HepG2 (cell line): Measurements from ENCODE around the gene ELF1. TPM values are rescaled to one million over a fixed set of nuclear protein-coding genes. Genes with fewer than 3 reads are reported as not detected.

Experiments
- AHDC1 ChIP-seq: sonication (generic); formaldehyde crosslinking; IDR thresholded peaks from 2 replicates; pipeline ENCODE4 v1.5.1; 2020; ENCODE audit warnings: mild to moderate bottlenecking, missing genetic modification reagents, borderline replicate concordance
- HDAC2 ChIP-seq: sonication (generic); formaldehyde crosslinking; IDR thresholded peaks from 2 replicates; pipeline ENCODE4 v1.4.0; 2020; ENCODE audit warnings: missing genetic modification reagents
- HNRNPL ChIP-seq: fragments of 200-400 bp; formaldehyde crosslinking; IDR thresholded peaks from 2 replicates; pipeline ENCODE4 v1.6.1; 2017; ENCODE audit warnings: mild to moderate bottlenecking, low read depth, low read length
- KDM3A ChIP-seq: IDR thresholded peaks from 2 replicates; pipeline ENCODE4 v1.6.1; 2018; ENCODE audit warnings: low read depth, missing compliant biosample characterization
- NCOA2 ChIP-seq: sonication (generic); formaldehyde crosslinking; IDR thresholded peaks from 2 replicates; pipeline ENCODE4 v1.8.0; 2022; ENCODE audit warnings: inconsistent platforms
- RFX3 ChIP-seq: IDR thresholded peaks from 2 replicates; pipeline ENCODE4 v1.6.1; 2016; ENCODE audit warnings: missing biosample characterization, missing genetic modification reagents
- SOX6 ChIP-seq, 2 experiments: fragments of 450-650 bp in 1 of 2; sonication (generic) in 1 of 2; formaldehyde crosslinking in 1 of 2; IDR thresholded peaks; 2 replicates each; pipeline versions ENCODE4 v1.4.0 to v1.6.1; 2017 to 2020; ENCODE audit warnings: antibody characterized with exemption in 1 of 2, mild to moderate bottlenecking in 1 of 2, missing genetic modification reagents in 1 of 2
- SYNCRIP ChIP-seq: fragments of 200-400 bp; formaldehyde crosslinking; IDR thresholded peaks from 2 replicates; pipeline ENCODE4 v1.6.1; 2018; ENCODE audit warnings: mild to moderate bottlenecking, low read depth, low read length; ENCODE audit not compliant: insufficient read depth
- TARDBP ChIP-seq: sonication (generic); formaldehyde crosslinking; IDR thresholded peaks from 2 replicates; pipeline ENCODE4 v1.8.0; 2022; ENCODE audit warnings: mild to moderate bottlenecking, missing genetic modification reagents
- TFAP4 ChIP-seq: sonication (generic); IDR thresholded peaks from 2 replicates; pipeline ENCODE4 v1.6.1; 2016; ENCODE audit warnings: low read depth, borderline replicate concordance
- TSC22D2 ChIP-seq: sonication (generic); formaldehyde crosslinking; IDR thresholded peaks from 2 replicates; pipeline ENCODE4 v1.5.1; 2020; ENCODE audit warnings: missing genetic modification reagents, mild to moderate bottlenecking, borderline replicate concordance
- ZBTB10 ChIP-seq: sonication (generic); formaldehyde crosslinking; IDR thresholded peaks from 2 replicates; pipeline ENCODE4 v1.4.0; 2020; ENCODE audit warnings: missing genetic modification reagents, borderline replicate concordance
- ZNF724P ChIP-seq: sonication (generic); formaldehyde crosslinking; IDR thresholded peaks from 2 replicates; pipeline ENCODE4 v1.8.0; 2022; ENCODE audit warnings: missing genetic modification reagents, borderline replicate concordance
- ZNF780A ChIP-seq: sonication (generic); formaldehyde crosslinking; IDR thresholded peaks from 2 replicates; pipeline ENCODE4 v1.8.0; 2022; ENCODE audit warnings: mild to moderate bottlenecking, missing genetic modification reagents, moderate library complexity
- polyA plus RNA-seq, 8 experiments: library from polyadenylated mRNA; depleted of rRNA in 3 of 8; stranded (reverse) in 7 of 8; unstranded in 1 of 8; fragments of >200 nt; fragmentation: Illumina TruSeq in 4 of 8; extraction: Trizol in 4 of 8; gene quantifications; 2 replicates each; pipeline versions ENCODE4 v1.2.1 to v1.2.3, GENCODE V29; 2011 to 2016; ENCODE audit warnings: low read depth in 4 of 8, missing spikeins in 1 of 8, mixed read lengths in 1 of 8; ENCODE audit not compliant: insufficient read depth in 1 of 8
- total RNA-seq, 5 experiments: library from RNA; depleted of rRNA; stranded (reverse); fragments of >200 nt; fragmentation: Illumina TruSeq; extraction: Trizol; gene quantifications; 2 replicates each; pipeline ENCODE4 v1.2.3, GENCODE V29; 2016; ENCODE audit warnings: low read depth in 1 of 5

The ELF1 gene
- total and polyA plus RNA-seq, 2 of the 13 experiments (the other 11 are each of a cell fraction or from before 2014, with no cell fraction given), result 24.6 to 71.5 TPM

- no peak for TF ChIP-seq ZNF724P (CRISPR knock-in tag)
- TF ChIP-seq NCOA2 (CRISPR knock-in tag), result peak; percentile 69
- no peak for TF ChIP-seq HNRNPL
- no peak for TF ChIP-seq KDM3A (CRISPR knock-in tag)
- TF ChIP-seq ZBTB10 (CRISPR knock-in tag), result no peak
- TF ChIP-seq TFAP4, result peak; percentile 47; the same call in 1 of the 2 replicates
- no peak for TF ChIP-seq RFX3 (CRISPR knock-in tag)
- TF ChIP-seq SYNCRIP, result no peak
- no peak for TF ChIP-seq SOX6 (IDR thresholded peaks at IDR 0.05)
- TF ChIP-seq SOX6 (CRISPR knock-in tag; IDR thresholded peaks at IDR 0.05), result peak; percentile 64
- peak; percentile 46; the same call in 1 of the 2 replicates for TF ChIP-seq TARDBP
- no peak for TF ChIP-seq TSC22D2 (CRISPR knock-in tag)
- TF ChIP-seq AHDC1 (CRISPR knock-in tag), result peak; percentile 28; the same call in 1 of the 2 replicates
- no peak for TF ChIP-seq ZNF780A (CRISPR knock-in tag)
- TF ChIP-seq HDAC2 (CRISPR knock-in tag), result no peak
Measured at GRCh38 chr13:40895227-40896184, 123.6 kb downstream of the ELF1 start (continued).
